ENCODE results near the gene INSR. TPM values are rescaled to one million over a fixed set of nuclear protein-coding genes. Genes with fewer than 3 reads are reported as not detected.

Gene INSR
- total RNA-seq, 1 experiment from 2014 or later, result 8.4 TPM

GRCh38 chr19:7191946-7192691 lies 102.1 kb downstream of the INSR start:
- H3K36me3 Mint-ChIP-seq (ENCODE audit: insufficient read depth, unreplicated experiment), result peaks cover 4% of the 10 kb centered on the region
- DNase-seq, result no peak
- TF ChIP-seq CTCF (IDR thresholded peaks at IDR 0.05; ENCODE audit: unreplicated experiment), result no peak
- H3K4me1 Mint-ChIP-seq (ENCODE audit: low read depth, unreplicated experiment), result peaks cover 5% of the 10 kb centered on the region
- H3K4me3 Mint-ChIP-seq (ENCODE audit: low read depth, unreplicated experiment), result no peak overlapping the region
- CTCF ChIA-PET, result interaction anchor here (0.7 kb wide), 1 partner anchor 28 kb away, joined by 5 read pairs; no protein-coding TSS in a partner anchor
- no TSS peak for BruUV-seq (replicated peaks)
- H3K27ac Mint-ChIP-seq (ENCODE audit: unreplicated experiment), result no peak overlapping the region
- H3K9me3 Mint-ChIP-seq (ENCODE audit: low read depth, unreplicated experiment), result no peaks in the 10 kb centered on the region
- intact Hi-C loops (cut with micrococcal nuclease; ENCODE audit: unreplicated experiment), result no loop called here
- H3K27me3 Mint-ChIP-seq (ENCODE audit: unreplicated experiment), result peaks cover 16% of the 10 kb centered on the region

- Mint-ChIP-seq H3K27me3 (ENCODE audit: unreplicated experiment) (peaks cover 16% of the 10 kb centered on the region), H3K9me3 (ENCODE audit: low read depth, unreplicated experiment) (no peaks in the 10 kb centered on the region), H3K36me3 (ENCODE audit: insufficient read depth, unreplicated experiment) (peaks cover 4% of the 10 kb centered on the region), H3K4me1 (ENCODE audit: low read depth, unreplicated experiment) (no peaks in the 10 kb centered on the region), H3K27ac (ENCODE audit: unreplicated experiment) (no peak overlapping the region), H3K4me3 (ENCODE audit: low read depth, unreplicated experiment) (no peak overlapping the region)
- TF ChIP-seq CTCF (IDR thresholded peaks at IDR 0.05; ENCODE audit: unreplicated experiment), result no peak
- no TSS peak for BruUV-seq (replicated peaks)
- no peak for DNase-seq
- intact Hi-C loops (cut with micrococcal nuclease; ENCODE audit: unreplicated experiment), result no loop called here
- CTCF ChIA-PET, result interaction anchor here (0.5 to 0.6 kb wide), 2 partner anchors 11 to 152 kb away, joined by 3 to 5 read pairs; no protein-coding TSS in a partner anchor
Observed at GRCh38 chr19:7188698-7189629, 105.2 kb downstream of the INSR start.

GRCh38 chr19:7187605-7188339 lies 106.4 kb downstream of the INSR start:
- no peak for TF ChIP-seq CTCF (IDR thresholded peaks at IDR 0.05; ENCODE audit: unreplicated experiment)
- no TSS peak for BruUV-seq (replicated peaks)
- peaks cover 16% of the 10 kb centered on the region for H3K27me3 Mint-ChIP-seq (ENCODE audit: unreplicated experiment)
- intact Hi-C loops (cut with micrococcal nuclease; ENCODE audit: unreplicated experiment), result no loop called here
- H3K27ac Mint-ChIP-seq (ENCODE audit: unreplicated experiment), result no peak overlapping the region
- no peak for DNase-seq
- no peak overlapping the region for H3K4me3 Mint-ChIP-seq (ENCODE audit: low read depth, unreplicated experiment)
- no peaks in the 10 kb centered on the region for H3K4me1 Mint-ChIP-seq (ENCODE audit: low read depth, unreplicated experiment)
- peaks cover 4% of the 10 kb centered on the region for H3K36me3 Mint-ChIP-seq (ENCODE audit: insufficient read depth, unreplicated experiment)
- H3K9me3 Mint-ChIP-seq (ENCODE audit: low read depth, unreplicated experiment), result no peaks in the 10 kb centered on the region
- CTCF ChIA-PET, result no interaction called here

- H3K27ac Mint-ChIP-seq (ENCODE audit: unreplicated experiment), result no peak overlapping the region
- no peaks in the 10 kb centered on the region for H3K9me3 Mint-ChIP-seq (ENCODE audit: low read depth, unreplicated experiment)
- H3K27me3 Mint-ChIP-seq (ENCODE audit: unreplicated experiment), result no peaks in the 10 kb centered on the region
- intact Hi-C loops (cut with micrococcal nuclease; ENCODE audit: unreplicated experiment), result no loop called here
- TF ChIP-seq CTCF (IDR thresholded peaks at IDR 0.05; ENCODE audit: unreplicated experiment), result no peak
- CTCF ChIA-PET, result interaction anchor here (0.7 kb wide), 1 partner anchor 100 kb away, joined by 3 read pairs; no protein-coding TSS in a partner anchor
- BruUV-seq (replicated peaks), result no TSS peak
- no peaks in the 10 kb centered on the region for H3K4me1 Mint-ChIP-seq (ENCODE audit: low read depth, unreplicated experiment)
- peaks cover 4% of the 10 kb centered on the region for H3K36me3 Mint-ChIP-seq (ENCODE audit: insufficient read depth, unreplicated experiment)
- H3K4me3 Mint-ChIP-seq (ENCODE audit: low read depth, unreplicated experiment), result no peak overlapping the region
- DNase-seq, result no peak
Observed at GRCh38 chr19:7182489-7182888, 111.7 kb downstream of the INSR start.
